HFFc6 (cell line): Measurements from ENCODE around the gene EPB41L5. TPM values are rescaled to one million over a fixed set of nuclear protein-coding genes. Genes with fewer than 3 reads are reported as not detected.
A peak's percentile ranks its signal among the peaks of the same experiment; 100 is the strongest.

ENCODE experiments used
- DNase-seq: peaks from one replicate; pipeline ENCODE4 v3.0.0-alpha.2; 2018
- H3K27ac Mint-ChIP-seq: 2 replicates; pipeline ENCODE4 v1.8.0; 2020; ENCODE audit warnings: mild to moderate bottlenecking, mixed read lengths
- H3K27me3 Mint-ChIP-seq: 2 replicates; pipeline ENCODE4 v1.8.0; 2021; ENCODE audit warnings: mild to moderate bottlenecking, moderate library complexity, mixed read lengths; ENCODE audit not compliant: insufficient read depth
- H3K36me3 Mint-ChIP-seq: 2 replicates; pipeline ENCODE4 v1.8.0; 2021; ENCODE audit warnings: low read depth, mixed read lengths
- H3K4me1 Mint-ChIP-seq: 2 replicates; pipeline ENCODE4 v1.8.0; 2020; ENCODE audit warnings: low read depth, mixed read lengths
- H3K4me3 Mint-ChIP-seq: 2 replicates; pipeline ENCODE4 v1.8.0; 2020; ENCODE audit warnings: mild to moderate bottlenecking, moderate library complexity, mixed read lengths
- H3K9me3 Mint-ChIP-seq: 2 replicates; pipeline ENCODE4 v1.8.0; 2020; ENCODE audit warnings: mild to moderate bottlenecking, mixed read lengths
- total RNA-seq, 6 experiments: library from RNA; stranded (reverse); fragmentation: NEBNext Ultra II Directional; extraction: Animal tissue kit (Norgen Biotek cat#: 25700); gene quantifications; 2 replicates in 1 of 6; 3 replicates in 5 of 6; pipeline ENCODE4 v1.2.3, GENCODE V29; 2021
- TF ChIP-seq, protein P1 (sequence below): fragments of 200-600 bp; sonication (generic); IDR thresholded peaks from 2 replicates; pipeline ENCODE4 v1.5.0; 2021; ENCODE audit warnings: antibody characterized with exemption, mild to moderate bottlenecking

The EPB41L5 gene
- total RNA-seq, 6 experiments from 2014 or later, result 0.63 to 1.3 (median 0.92) TPM

- H3K4me3 Mint-ChIP-seq, result no peak overlapping the region
- peaks cover 2% of the 10 kb centered on the region for H3K27me3 Mint-ChIP-seq
- peaks cover 41% of the 10 kb centered on the region for H3K4me1 Mint-ChIP-seq
- TF ChIP-seq, protein P1, sequence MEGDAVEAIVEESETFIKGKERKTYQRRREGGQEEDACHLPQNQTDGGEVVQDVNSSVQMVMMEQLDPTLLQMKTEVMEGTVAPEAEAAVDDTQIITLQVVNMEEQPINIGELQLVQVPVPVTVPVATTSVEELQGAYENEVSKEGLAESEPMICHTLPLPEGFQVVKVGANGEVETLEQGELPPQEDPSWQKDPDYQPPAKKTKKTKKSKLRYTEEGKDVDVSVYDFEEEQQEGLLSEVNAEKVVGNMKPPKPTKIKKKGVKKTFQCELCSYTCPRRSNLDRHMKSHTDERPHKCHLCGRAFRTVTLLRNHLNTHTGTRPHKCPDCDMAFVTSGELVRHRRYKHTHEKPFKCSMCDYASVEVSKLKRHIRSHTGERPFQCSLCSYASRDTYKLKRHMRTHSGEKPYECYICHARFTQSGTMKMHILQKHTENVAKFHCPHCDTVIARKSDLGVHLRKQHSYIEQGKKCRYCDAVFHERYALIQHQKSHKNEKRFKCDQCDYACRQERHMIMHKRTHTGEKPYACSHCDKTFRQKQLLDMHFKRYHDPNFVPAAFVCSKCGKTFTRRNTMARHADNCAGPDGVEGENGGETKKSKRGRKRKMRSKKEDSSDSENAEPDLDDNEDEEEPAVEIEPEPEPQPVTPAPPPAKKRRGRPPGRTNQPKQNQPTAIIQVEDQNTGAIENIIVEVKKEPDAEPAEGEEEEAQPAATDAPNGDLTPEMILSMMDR, result peak; percentile 78
- no peaks in the 10 kb centered on the region for H3K9me3 Mint-ChIP-seq
- no peak overlapping the region for H3K27ac Mint-ChIP-seq
- no peaks in the 10 kb centered on the region for H3K36me3 Mint-ChIP-seq
- DNase-seq, result peak; percentile 55
These were observed 96.5 kb downstream of the EPB41L5 start for GRCh38 chr2:120109186-120110061.

GRCh38 chr2:120110062-120110362, 97.1 kb downstream of the EPB41L5 start:
- Mint-ChIP-seq H3K36me3 (no peaks in the 10 kb centered on the region), H3K4me3 (no peak overlapping the region), H3K9me3 (no peaks in the 10 kb centered on the region), H3K4me1 (peaks cover 39% of the 10 kb centered on the region), H3K27ac (no peak overlapping the region), H3K27me3 (peaks cover 2% of the 10 kb centered on the region)
- TF ChIP-seq, protein P1, result peak; percentile 34
- no peak for DNase-seq

DNA sequence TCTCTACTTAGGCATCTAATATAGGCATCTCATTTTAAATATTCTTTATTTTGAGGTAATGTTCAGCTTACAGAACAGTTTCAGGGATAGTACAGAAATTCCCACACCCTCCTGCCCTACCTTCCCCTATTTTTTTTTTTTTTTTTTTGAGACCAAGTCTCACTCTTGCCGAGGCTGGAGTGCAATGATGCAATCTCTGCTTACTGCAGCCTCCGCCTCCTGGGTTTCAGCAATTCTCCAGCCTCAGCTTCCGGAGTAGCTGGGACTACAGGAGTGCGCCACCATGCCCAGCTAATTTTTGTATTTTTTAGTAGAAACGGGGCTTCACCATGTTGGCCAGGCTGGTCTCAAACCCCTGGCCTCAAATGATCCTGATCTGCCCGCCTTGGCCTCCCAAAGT, 97.6 kb downstream of the EPB41L5 start:
- Mint-ChIP-seq H3K4me3 (no peak overlapping the region), H3K27ac (no peak overlapping the region), H3K27me3 (peaks cover 2% of the 10 kb centered on the region), H3K36me3 (no peaks in the 10 kb centered on the region), H3K9me3 (no peaks in the 10 kb centered on the region), H3K4me1 (peaks cover 34% of the 10 kb centered on the region)
- DNase-seq, result no peak
- TF ChIP-seq, protein P1, result no peak

DNA sequence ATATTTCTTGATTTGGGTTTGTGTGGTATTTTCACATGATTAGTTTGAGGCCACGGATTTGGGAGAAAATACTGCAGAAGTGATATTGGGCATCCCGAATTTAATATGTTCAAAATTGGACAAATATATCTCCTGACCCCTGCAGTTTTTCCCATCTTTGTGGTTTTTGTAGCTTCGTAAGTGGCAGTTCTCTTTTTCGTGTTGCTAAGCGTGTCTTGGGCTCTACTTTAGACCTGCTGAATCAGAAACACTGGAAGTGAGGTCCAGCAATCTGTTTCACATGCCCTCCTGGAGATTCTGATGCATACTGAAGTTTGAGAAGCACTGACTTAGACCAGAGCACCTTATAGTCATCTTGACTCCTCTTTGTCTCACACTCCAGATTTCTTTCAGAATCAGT, 98.3 kb downstream of the EPB41L5 start:
- no peaks in the 10 kb centered on the region for H3K9me3 Mint-ChIP-seq
- no peaks in the 10 kb centered on the region for H3K36me3 Mint-ChIP-seq
- peaks cover 27% of the 10 kb centered on the region for H3K4me1 Mint-ChIP-seq
- TF ChIP-seq, protein P1, result no peak
- no peak overlapping the region for H3K4me3 Mint-ChIP-seq
- H3K27me3 Mint-ChIP-seq, result peaks cover 2% of the 10 kb centered on the region
- no peak overlapping the region for H3K27ac Mint-ChIP-seq
- DNase-seq, result no peak

DNA sequence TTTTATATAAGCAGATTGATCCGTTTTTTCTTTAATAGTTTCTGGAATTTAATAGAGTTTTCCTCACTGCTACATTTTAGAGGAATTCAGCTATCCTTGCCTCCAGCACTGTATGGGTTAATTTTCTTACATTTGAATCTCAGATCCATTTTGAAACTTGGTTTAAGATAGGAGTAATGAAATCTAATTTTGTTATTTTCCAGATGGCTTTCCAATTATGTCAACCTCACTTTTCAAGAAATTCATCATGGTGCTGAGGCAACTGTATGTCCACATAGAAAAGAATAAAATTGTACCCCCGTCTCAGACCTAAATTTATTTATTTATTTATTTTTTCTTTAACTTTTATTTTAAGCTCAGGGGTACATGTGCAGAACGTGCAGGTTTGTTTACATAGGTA, 105.1 kb downstream of the EPB41L5 start:
- Mint-ChIP-seq H3K4me1 (no peaks in the 10 kb centered on the region), H3K9me3 (no peaks in the 10 kb centered on the region), H3K4me3 (no peak overlapping the region), H3K36me3 (peaks cover 10% of the 10 kb centered on the region; the same call in 1 of the 2 replicates), H3K27me3 (peaks cover 4% of the 10 kb centered on the region), H3K27ac (no peak overlapping the region)
- no peak for DNase-seq
- TF ChIP-seq, protein P1, result no peak
